K562 (cell line): Measurements from ENCODE around the gene KLHL8. TPM values are rescaled to one million over a fixed set of nuclear protein-coding genes. Genes with fewer than 3 reads are reported as not detected.

Experiments
- ATF2 ChIP-seq: sonication (generic); formaldehyde crosslinking; IDR thresholded peaks from 2 replicates; pipeline ENCODE4 v1.8.1; 2022; ENCODE audit warnings: missing genetic modification reagents
- ATF3 ChIP-seq, 2 experiments: fragments of 450-650 bp in 1 of 2; sonication (generic) in 1 of 2; formaldehyde crosslinking in 1 of 2; IDR thresholded peaks in 1 of 2; conservative IDR thresholded peaks in 1 of 2; 2 replicates each; pipeline versions ENCODE4 v1.6.1 to v1.8.1; 2016 to 2023; ENCODE audit warnings: mild to moderate bottlenecking in 2 of 2, moderate library complexity in 2 of 2, inconsistent platforms in 1 of 2, missing genetic modification reagents in 1 of 2
- CHD2 ChIP-seq: IDR thresholded peaks from 2 replicates; pipeline ENCODE4 v1.6.1; 2011; ENCODE audit warnings: low read depth, low read length
- DEAF1 ChIP-seq: fragments of 450-650 bp; formaldehyde crosslinking; IDR thresholded peaks from 2 replicates; pipeline ENCODE4 v1.4.0; 2020; ENCODE audit warnings: mild to moderate bottlenecking, moderate library complexity
- HDAC6 ChIP-seq: IDR thresholded peaks from 2 replicates; pipeline ENCODE4 v1.6.1; 2012; ENCODE audit warnings: low read depth, mild to moderate bottlenecking, control low read depth, inconsistent platforms, low read length, moderate library complexity
- MAFF ChIP-seq: IDR thresholded peaks from 2 replicates; pipeline ENCODE4 v1.6.1; 2012; ENCODE audit warnings: low read length, improper control_type of control experiment
- MTF1 ChIP-seq: fragments of 250-450 bp; sonication (Bioruptor Pico); IDR thresholded peaks from 2 replicates; pipeline ENCODE4 v1.9.0; 2021; ENCODE audit warnings: moderate library complexity, mild to moderate bottlenecking, inconsistent platforms, borderline replicate concordance
- NFIX ChIP-seq: fragments of 250-450 bp; sonication (Bioruptor Pico); IDR thresholded peaks from 2 replicates; pipeline ENCODE4 v1.4.0; 2020; ENCODE audit warnings: low read depth, mild to moderate bottlenecking, moderate library complexity
- PATZ1 ChIP-seq: fragments of 250-450 bp; sonication (Bioruptor Pico); IDR thresholded peaks from 2 replicates; pipeline ENCODE4 v1.5.0; 2020; ENCODE audit warnings: mild to moderate bottlenecking, borderline replicate concordance
- PML ChIP-seq: IDR thresholded peaks from 2 replicates; pipeline ENCODE4 v1.6.1; 2012; ENCODE audit warnings: low read length, inconsistent platforms
- POLR2B ChIP-seq: fragments of 450-650 bp; IDR thresholded peaks from 2 replicates; pipeline ENCODE4 v1.6.1; 2018; ENCODE audit warnings: low read depth; ENCODE audit not compliant: partially characterized antibody
- RBM34 ChIP-seq: fragments of 200-400 bp; formaldehyde crosslinking; IDR thresholded peaks from 2 replicates; pipeline ENCODE4 v1.6.1; 2018; ENCODE audit warnings: low read length, borderline replicate concordance; ENCODE audit not compliant: insufficient read depth
- SMARCA5 ChIP-seq: fragments of 450-650 bp; IDR thresholded peaks from 2 replicates; pipeline ENCODE4 v1.6.1; 2016
- STAT6 ChIP-seq: sonication (generic); formaldehyde crosslinking; IDR thresholded peaks from 2 replicates; pipeline ENCODE4 v1.8.1; 2023; ENCODE audit warnings: mild to moderate bottlenecking, missing genetic modification reagents
- VEZF1 ChIP-seq: fragments of 200-800 bp; sonication (Bioruptor generic); IDR thresholded peaks from 2 replicates; pipeline ENCODE4 v1.6.1; 2017; ENCODE audit warnings: missing genetic modification characterization, missing compliant biosample characterization
- ZNF3 ChIP-seq: fragments of 250-450 bp; sonication (Bioruptor Pico); IDR thresholded peaks from 2 replicates; pipeline ENCODE4 v1.5.0; 2021; ENCODE audit warnings: mild to moderate bottlenecking, moderate library complexity
- polyA plus RNA-seq, 8 experiments: library from polyadenylated mRNA; depleted of rRNA in 4 of 8; stranded (reverse) in 5 of 8; unstranded in 3 of 8; fragments of >200 nt; fragmentation: Nextera tagmentation in 2 of 8; fragmentation: Illumina TruSeq in 1 of 8; extraction: Ambion mirVana in 2 of 8; extraction: Trizol in 1 of 8; gene quantifications; 2 replicates each; pipeline versions ENCODE4 v1.2.1 to v1.2.3, GENCODE V29; 2011 to 2014; ENCODE audit warnings: inconsistent platforms in 1 of 8, missing spikeins in 1 of 8
- total RNA-seq, 7 experiments: library from RNA; depleted of rRNA in 6 of 7; stranded (reverse); fragments of >200 nt in 6 of 7; fragmentation: Illumina TruSeq in 2 of 7; extraction: Trizol in 2 of 7; gene quantifications; 2 replicates each; pipeline versions ENCODE4 v1.2.1 to v1.2.3, GENCODE V29; 2011 to 2021; ENCODE audit warnings: low replicate concordance in 1 of 7

Gene KLHL8
- total and polyA plus RNA-seq, 9 of the 15 experiments (the other 6 are each of a cell fraction or from before 2014, with no cell fraction given), result 8.7 to 25.3 (median 15.7) TPM

- TF ChIP-seq STAT6 (CRISPR knock-in tag) (no peak), NFIX (no peak), ATF2 (CRISPR knock-in tag) (no peak), SMARCA5 (no peak), DEAF1 (CRISPR knock-in tag) (peak; percentile 80), RBM34 (no peak), VEZF1 (CRISPR knock-in tag) (peak; percentile 60), MAFF (no peak), ZNF3 (CRISPR knock-in tag) (no peak), PATZ1 (CRISPR knock-in tag) (no peak), ATF3 (IDR thresholded peaks at IDR 0.05) (no peak), ATF3 (CRISPR knock-in tag; conservative IDR thresholded peaks at IDR 0.05) (0 out of 2 replicates have a peak, but pooled peaks have one; percentile 23), CHD2 (no peak), PML (0 out of 2 replicates have a peak, but pooled peaks have one; percentile 27), HDAC6 (no peak), MTF1 (CRISPR knock-in tag) (no peak), POLR2B (no peak)
Measured at GRCh38 chr4:87150498-87151261, 69.7 kb downstream of the KLHL8 start (continued).
